GM23338 (cell line): ENCODE measurements around the gene DNAJB6. TPM values are rescaled to one million over a fixed set of nuclear protein-coding genes. Genes with fewer than 3 reads are reported as not detected.
A peak's percentile ranks its signal among the peaks of the same experiment; 100 is the strongest.

Source experiments
- ATAC-seq: fragments of 200-7000 bp; cut with Tn5 transposase; 3 replicates; pipeline ENCODE4 v1.9.1; 2020
- DNase-seq: peaks from one replicate; pipeline ENCODE4 v3.0.0-alpha.2; 2015; ENCODE audit warnings: low spot score
- H2AFZ ChIP-seq: fragments of 200-600 bp; sonication (generic); 2 replicates; pipeline ENCODE4 v1.8.0; 2016; ENCODE audit warnings: antibody characterized with exemption, mild to moderate bottlenecking, moderate library complexity
- H3F3A ChIP-seq: fragments of 200-600 bp; sonication (generic); replicated peaks from 2 replicates; pipeline ENCODE4 v1.8.0; 2017; ENCODE audit warnings: antibody characterized with exemption, mixed run types, low read depth
- H3K27ac ChIP-seq: fragments of 200-600 bp; sonication (generic); 2 replicates; pipeline ENCODE4 v1.6.1; 2016; ENCODE audit warnings: low read depth
- H3K27me3 ChIP-seq: fragments of 200-600 bp; sonication (generic); 2 replicates; pipeline ENCODE4 v1.8.0; 2016; ENCODE audit warnings: mild to moderate bottlenecking, mixed run types, moderate library complexity; ENCODE audit not compliant: insufficient read depth
- H3K36me3 ChIP-seq: fragments of 200-600 bp; sonication (generic); 2 replicates; pipeline ENCODE4 v1.8.0; 2016; ENCODE audit warnings: mild to moderate bottlenecking; ENCODE audit not compliant: insufficient read depth
- H3K4me1 ChIP-seq: fragments of 200-600 bp; sonication (generic); 2 replicates; pipeline ENCODE4 v1.8.0; 2016; ENCODE audit warnings: mild to moderate bottlenecking, moderate library complexity; ENCODE audit not compliant: insufficient read depth
- H3K4me2 ChIP-seq: fragments of 200-600 bp; sonication (generic); 2 replicates; pipeline ENCODE4 v1.7.1; 2017; ENCODE audit warnings: mixed run types
- H3K4me3 ChIP-seq: fragments of 200-600 bp; sonication (generic); 2 replicates; pipeline ENCODE4 v1.6.1; 2016; ENCODE audit warnings: mixed run types
- H3K79me2 ChIP-seq: fragments of 200-600 bp; sonication (generic); replicated peaks from 2 replicates; pipeline ENCODE4 v1.8.0; 2017; ENCODE audit warnings: mild to moderate bottlenecking; ENCODE audit not compliant: insufficient read depth
- H3K9me2 ChIP-seq: fragments of 200-600 bp; sonication (generic); 2 replicates; pipeline ENCODE4 v1.8.0; 2017; ENCODE audit not compliant: insufficient read depth
- H4K20me1 ChIP-seq: fragments of 200-600 bp; sonication (generic); replicated peaks from 2 replicates; pipeline ENCODE4 v1.8.0; 2017; ENCODE audit warnings: mild to moderate bottlenecking; ENCODE audit not compliant: insufficient read depth
- H3K27ac Mint-ChIP-seq: 2 replicates; pipeline ENCODE4 v1.8.0; 2020; ENCODE audit warnings: inconsistent platforms, mild to moderate bottlenecking, moderate library complexity, mixed read lengths
- H3K27me3 Mint-ChIP-seq: 3 replicates; pipeline ENCODE4 v1.8.0; 2022; ENCODE audit warnings: low read depth, mild to moderate bottlenecking, moderate library complexity, mixed read lengths, inconsistent platforms; ENCODE audit not compliant: insufficient read depth, poor library complexity
- H3K36me3 Mint-ChIP-seq: 3 replicates; pipeline ENCODE4 v1.8.0; 2021; ENCODE audit warnings: low read depth, mild to moderate bottlenecking, inconsistent platforms, moderate library complexity, mixed read lengths
- H3K4me1 Mint-ChIP-seq: 3 replicates; pipeline ENCODE4 v1.8.0; 2020; ENCODE audit warnings: mild to moderate bottlenecking, inconsistent platforms, mixed read lengths
- H3K4me3 Mint-ChIP-seq: 3 replicates; pipeline ENCODE4 v1.8.0; 2021; ENCODE audit warnings: moderate library complexity, mild to moderate bottlenecking, inconsistent platforms, mixed read lengths
- H3K9me3 Mint-ChIP-seq: 3 replicates; pipeline ENCODE4 v1.8.0; 2020; ENCODE audit warnings: moderate library complexity, mild to moderate bottlenecking, inconsistent platforms, mixed read lengths
- EZH2 ChIP-seq: fragments of 200-600 bp; sonication (generic); IDR thresholded peaks from one replicate; pipeline ENCODE4 v1.8.0; 2017; ENCODE audit warnings: antibody characterized with exemption, mild to moderate bottlenecking, low read depth; ENCODE audit not compliant: unreplicated experiment
- EZH2phosphoT487 ChIP-seq: fragments of 200-600 bp; sonication (generic); IDR thresholded peaks from one replicate; pipeline ENCODE4 v1.8.1; 2018; ENCODE audit warnings: antibody characterized with exemption; ENCODE audit not compliant: unreplicated experiment
- JUNB ChIP-seq: IDR thresholded peaks from one replicate; pipeline ENCODE4 v1.6.1; 2016; ENCODE audit warnings: antibody characterized with exemption; ENCODE audit not compliant: unreplicated experiment
- NANOG ChIP-seq: IDR thresholded peaks from 2 replicates; pipeline ENCODE4 v1.6.1; 2016; ENCODE audit warnings: antibody characterized with exemption, borderline replicate concordance
- STAT1 ChIP-seq: IDR thresholded peaks from one replicate; pipeline ENCODE4 v1.6.1; 2016; ENCODE audit warnings: antibody characterized with exemption; ENCODE audit not compliant: unreplicated experiment
- ZNF114 ChIP-seq: fragments of 250-450 bp; sonication (Bioruptor Pico); IDR thresholded peaks from 2 replicates; pipeline ENCODE4 v1.5.0; 2020; ENCODE audit warnings: mild to moderate bottlenecking, moderate library complexity
- ZNF331 ChIP-seq: fragments of 250-450 bp; sonication (Bioruptor Pico); IDR thresholded peaks from 2 replicates; pipeline ENCODE4 v1.5.0; 2020; ENCODE audit warnings: low read depth, mild to moderate bottlenecking, moderate library complexity
- polyA plus RNA-seq: library from polyadenylated mRNA; unstranded; fragments of >200 nt; fragmentation: Nextera tagmentation; extraction: Ambion mirVana; gene quantifications from 2 replicates; pipeline ENCODE4 v1.2.1, GENCODE V29; 2016
- total RNA-seq: library from RNA; depleted of rRNA; stranded (reverse); fragments of >200 nt; shearing (Covaris generic); gene quantifications from 2 replicates; pipeline ENCODE4 v1.2.3, GENCODE V29; 2014
- TF ChIP-seq, protein P1 (sequence below), 2 experiments: fragments of 200-600 bp in 1 of 2; sonication (generic) in 1 of 2; conservative IDR thresholded peaks; 2 replicates each; pipeline versions ENCODE4 v1.5.1 to v1.6.1; 2016 to 2017; ENCODE audit warnings: antibody characterized with exemption in 2 of 2, low read depth in 2 of 2, mild to moderate bottlenecking in 2 of 2, moderate library complexity in 1 of 2
- TF ChIP-seq, protein P2 (sequence below): IDR thresholded peaks from 2 replicates; pipeline ENCODE4 v1.6.1; 2016; ENCODE audit warnings: antibody characterized with exemption

Gene DNAJB6
- total and polyA plus RNA-seq, 2 experiments from 2014 or later = 308 to 322 TPM

DNA sequence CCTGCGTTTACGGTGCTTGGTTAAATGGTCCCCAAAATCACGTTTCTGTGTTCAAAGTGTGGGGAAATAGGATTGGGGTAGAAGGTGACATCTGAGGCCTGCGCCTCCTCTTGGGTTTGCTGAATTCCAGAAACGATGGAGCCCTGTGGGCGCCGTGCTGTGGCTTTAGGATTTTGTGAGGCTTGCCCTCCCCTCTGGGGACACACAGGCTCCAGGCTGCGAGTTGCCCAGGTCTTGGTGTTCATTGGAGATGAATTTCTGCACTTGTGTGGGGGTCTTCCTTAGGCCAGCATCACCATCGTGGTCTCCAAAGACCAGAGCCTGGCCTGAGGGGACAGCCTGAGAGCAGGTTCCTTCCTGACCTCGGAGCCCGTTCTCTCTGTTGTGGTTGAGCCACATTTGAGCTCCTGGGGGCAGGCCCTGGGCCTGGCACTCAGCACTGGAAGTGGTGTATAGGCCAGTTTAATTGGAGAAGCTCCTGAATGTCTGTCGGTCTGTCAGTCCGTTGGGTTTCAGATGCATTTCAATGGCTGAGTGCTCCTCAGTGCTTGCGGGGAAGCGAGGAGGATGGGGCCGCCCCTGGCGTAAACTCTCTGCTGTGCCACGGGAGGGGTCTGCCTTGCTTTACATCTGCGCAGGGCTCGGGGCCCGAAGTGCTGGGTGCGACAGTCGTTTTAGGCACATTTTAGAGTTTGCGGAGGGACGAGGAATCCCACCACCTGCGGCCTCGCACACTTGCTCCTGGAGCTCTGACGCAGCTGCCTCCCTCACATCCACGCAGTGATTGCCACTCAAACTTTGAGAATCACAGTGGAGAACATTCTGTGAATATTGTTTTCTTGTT is 71.7 kb downstream of the DNAJB6 start (continued):
- TF ChIP-seq, protein P1, sequence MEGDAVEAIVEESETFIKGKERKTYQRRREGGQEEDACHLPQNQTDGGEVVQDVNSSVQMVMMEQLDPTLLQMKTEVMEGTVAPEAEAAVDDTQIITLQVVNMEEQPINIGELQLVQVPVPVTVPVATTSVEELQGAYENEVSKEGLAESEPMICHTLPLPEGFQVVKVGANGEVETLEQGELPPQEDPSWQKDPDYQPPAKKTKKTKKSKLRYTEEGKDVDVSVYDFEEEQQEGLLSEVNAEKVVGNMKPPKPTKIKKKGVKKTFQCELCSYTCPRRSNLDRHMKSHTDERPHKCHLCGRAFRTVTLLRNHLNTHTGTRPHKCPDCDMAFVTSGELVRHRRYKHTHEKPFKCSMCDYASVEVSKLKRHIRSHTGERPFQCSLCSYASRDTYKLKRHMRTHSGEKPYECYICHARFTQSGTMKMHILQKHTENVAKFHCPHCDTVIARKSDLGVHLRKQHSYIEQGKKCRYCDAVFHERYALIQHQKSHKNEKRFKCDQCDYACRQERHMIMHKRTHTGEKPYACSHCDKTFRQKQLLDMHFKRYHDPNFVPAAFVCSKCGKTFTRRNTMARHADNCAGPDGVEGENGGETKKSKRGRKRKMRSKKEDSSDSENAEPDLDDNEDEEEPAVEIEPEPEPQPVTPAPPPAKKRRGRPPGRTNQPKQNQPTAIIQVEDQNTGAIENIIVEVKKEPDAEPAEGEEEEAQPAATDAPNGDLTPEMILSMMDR (conservative IDR thresholded peaks at IDR 0.05; ENCODE audit: low read depth in 2 of 2) = no peak
- TF ChIP-seq EZH2 (no peak), STAT1 (no peak)
- TF ChIP-seq, protein P2, sequence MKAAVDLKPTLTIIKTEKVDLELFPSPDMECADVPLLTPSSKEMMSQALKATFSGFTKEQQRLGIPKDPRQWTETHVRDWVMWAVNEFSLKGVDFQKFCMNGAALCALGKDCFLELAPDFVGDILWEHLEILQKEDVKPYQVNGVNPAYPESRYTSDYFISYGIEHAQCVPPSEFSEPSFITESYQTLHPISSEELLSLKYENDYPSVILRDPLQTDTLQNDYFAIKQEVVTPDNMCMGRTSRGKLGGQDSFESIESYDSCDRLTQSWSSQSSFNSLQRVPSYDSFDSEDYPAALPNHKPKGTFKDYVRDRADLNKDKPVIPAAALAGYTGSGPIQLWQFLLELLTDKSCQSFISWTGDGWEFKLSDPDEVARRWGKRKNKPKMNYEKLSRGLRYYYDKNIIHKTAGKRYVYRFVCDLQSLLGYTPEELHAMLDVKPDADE = no peak

DNA sequence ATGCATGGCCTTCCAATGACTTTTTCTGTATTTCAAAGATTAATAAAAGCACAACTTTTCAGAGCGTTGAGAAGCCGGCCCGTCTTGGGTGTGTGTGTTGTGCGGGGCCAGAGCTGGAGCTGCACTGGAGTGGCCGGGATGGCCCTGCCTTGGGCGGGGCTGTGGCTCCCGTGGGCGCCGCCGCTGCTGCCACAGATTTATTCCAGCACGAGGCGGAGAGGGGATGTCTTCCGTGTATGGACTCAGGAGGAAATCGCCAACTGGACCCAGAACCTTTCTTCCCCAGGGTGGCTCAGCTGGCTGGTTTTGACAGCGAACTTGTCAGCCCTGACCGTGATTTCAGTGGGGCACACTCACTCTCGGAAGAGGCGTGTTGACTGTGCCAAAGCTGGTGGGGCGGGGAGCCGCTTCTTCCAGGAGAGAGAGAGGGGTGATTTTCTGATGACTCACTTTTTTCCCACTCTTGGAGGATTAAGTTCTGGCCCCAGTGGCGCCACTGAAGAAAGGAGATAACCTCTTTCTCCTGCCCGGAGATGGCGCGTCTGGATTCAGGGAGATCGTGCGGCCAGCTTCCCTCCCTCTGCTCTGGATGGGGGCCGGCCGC is 72.4 kb downstream of the DNAJB6 start:
- peaks cover 26% of the 10 kb centered on the region for H3K4me1 ChIP-seq
- DNase-seq (no peak), ATAC-seq (no peak)
- Mint-ChIP-seq H3K27ac (peak overlapping the region; percentile 74), H3K36me3 (peaks cover 49% of the 10 kb centered on the region), H3K4me3 (no peak overlapping the region), H3K4me1 (peaks cover 42% of the 10 kb centered on the region), H3K9me3 (peaks cover 3% of the 10 kb centered on the region; the same call in 1 of the 3 replicates), H3K27me3 (peaks cover 34% of the 10 kb centered on the region)
- H4K20me1 ChIP-seq = peaks cover 37% of the 10 kb centered on the region
- H3K79me2 ChIP-seq = peaks cover 69% of the 10 kb centered on the region
- peak overlapping the region; percentile 84 for H3K27ac ChIP-seq
- H3K27me3 ChIP-seq = no peaks in the 10 kb centered on the region
- H3K4me3 ChIP-seq = no peak overlapping the region
- no peak overlapping the region for H3K4me2 ChIP-seq
- no peaks in the 10 kb centered on the region for H3K9me2 ChIP-seq
- H3F3A ChIP-seq = peaks cover 38% of the 10 kb centered on the region
- TF ChIP-seq, protein P2 = no peak
- TF ChIP-seq NANOG (no peak), ZNF114 (CRISPR knock-in tag) (no peak), JUNB (no peak), ZNF331 (CRISPR knock-in tag) (no peak), EZH2phosphoT487 (no peak), EZH2 (no peak)
- no peak overlapping the region for H2AFZ ChIP-seq
- 0 out of 2 replicates have a peak, but pooled peaks cover 3% of the 10 kb centered on the region for H3K36me3 ChIP-seq
